HCT116 (cell line): ENCODE results near the gene BTBD9. TPM values are rescaled to one million over a fixed set of nuclear protein-coding genes. Genes with fewer than 3 reads are reported as not detected.

ENCODE experiments used
- ATAC-seq: fragments of 200-7000 bp; cut with Tn5 transposase; 2 replicates; pipeline ENCODE4 v1.9.1; 2020; ENCODE audit warnings: mild to moderate bottlenecking, moderate library complexity
- BruUV-seq: library from RNA; stranded (reverse); fragments of 400-500 nt; replicated peaks from 2 replicates; lab custom pipeline; 2021; lab: Mats Ljungman, UMichigan
- CTCF ChIA-PET: fragments of 300-600 bp; sonication (Branson Sonifier 250); formaldehyde crosslinking; loops from one replicate; lab custom pipeline; 2021; ENCODE audit warnings: antibody characterized with exemption; lab: Charles Lee
- POLR2A ChIA-PET: fragments of 300-600, 350-600 bp; sonication (Branson Sonifier 250); formaldehyde crosslinking; loops from one replicate; lab custom pipeline; 2021; ENCODE audit warnings: antibody characterized with exemption; lab: Charles Lee
- RAD21 ChIA-PET, 2 experiments: fragments of 300-600 bp; sonication (Branson Sonifier 250); formaldehyde crosslinking; loops; one replicate each; lab custom pipeline; 2023; ENCODE audit warnings: low total read pairs in 2 of 2; ENCODE audit not compliant: uncharacterized antibody in 2 of 2, unreplicated experiment in 2 of 2, low non-redundant PET in 1 of 2; lab: Charles Lee
- DNase-seq: peaks from one replicate; pipeline ENCODE4 v3.0.0-alpha.2; 2010; ENCODE audit warnings: low read depth, low spot score
- H2AFZ ChIP-seq: fragments of 200-600 bp; shearing (Covaris generic), sonication (generic); 2 replicates; pipeline ENCODE4 v1.6.1; 2017; ENCODE audit warnings: low read depth, mixed run types, mixed read lengths, antibody characterized with exemption, low read length; ENCODE audit not compliant: poor library complexity, severe bottlenecking
- H3K27ac ChIP-seq: 2 replicates; pipeline ENCODE4 v1.5.1; 2012; ENCODE audit warnings: low read depth, low read length
- H3K27me3 ChIP-seq: fragments of 200-600 bp; sonication (generic); 2 replicates; pipeline ENCODE4 v1.6.1; 2016; ENCODE audit warnings: mixed run types, low read length, mixed read lengths; ENCODE audit not compliant: insufficient read depth
- H3K36me3 ChIP-seq, 2 experiments: fragments of 200-500 bp in 1 of 2; fragments of 200-600 bp in 1 of 2; sonication (Bioruptor generic) in 1 of 2; sonication (generic) in 1 of 2; 2 replicates each; pipeline versions ENCODE4 v1.5.1 to v1.6.1; 2014 to 2016; ENCODE audit warnings: low read length in 2 of 2, inconsistent platforms in 1 of 2, mixed read lengths in 1 of 2, mixed run types in 1 of 2; ENCODE audit not compliant: insufficient read depth in 2 of 2, control insufficient read depth in 1 of 2
- H3K4me1 ChIP-seq, 2 experiments: fragments of 200-600 bp in 1 of 2; sonication (generic) in 1 of 2; 2 replicates each; pipeline versions ENCODE4 v1.5.1 to v1.6.1; 2012 to 2017; ENCODE audit warnings: low read length in 2 of 2, inconsistent platforms in 1 of 2, mild to moderate bottlenecking in 1 of 2, mixed read lengths in 1 of 2, mixed run types in 1 of 2, moderate library complexity in 1 of 2; ENCODE audit not compliant: insufficient read depth in 2 of 2, control insufficient read depth in 1 of 2
- H3K4me2 ChIP-seq: fragments of 200-600 bp; sonication (generic); 2 replicates; pipeline ENCODE4 v1.6.1; 2017; ENCODE audit warnings: mixed run types, low read length, mixed read lengths
- H3K4me3 ChIP-seq, 2 experiments: fragments of 200-600 bp in 1 of 2; sonication (generic) in 1 of 2; replicated peaks in 1 of 2; 2 replicates each; pipeline ENCODE4 v1.5.1; 2011 to 2016; ENCODE audit warnings: low read length in 2 of 2, control low read depth in 1 of 2, low read depth in 1 of 2, mild to moderate bottlenecking in 1 of 2, mixed read lengths in 1 of 2, mixed run types in 1 of 2
- H3K79me2 ChIP-seq: fragments of 200-600 bp; sonication (generic); 2 replicates; pipeline ENCODE4 v1.6.1; 2017; ENCODE audit warnings: mild to moderate bottlenecking, mixed run types, low read length, moderate library complexity, mixed read lengths; ENCODE audit not compliant: insufficient read depth
- H3K9ac ChIP-seq: fragments of 200-600 bp; sonication (generic); 2 replicates; pipeline ENCODE4 v1.6.1; 2016; ENCODE audit warnings: low read length, mixed read lengths
- H3K9me2 ChIP-seq: fragments of 200-600 bp; sonication (generic), shearing (Covaris generic); 2 replicates; pipeline ENCODE4 v1.6.1; 2017; ENCODE audit warnings: mixed run types, mild to moderate bottlenecking, moderate library complexity; ENCODE audit not compliant: insufficient read depth
- H3K9me3 ChIP-seq, 2 experiments: fragments of 200-500 bp in 1 of 2; fragments of 200-600 bp in 1 of 2; sonication (Bioruptor generic) in 1 of 2; sonication (generic) in 1 of 2; 2 replicates each; pipeline ENCODE4 v1.6.1; 2014 to 2017; ENCODE audit warnings: low read length in 2 of 2, mixed read lengths in 2 of 2, inconsistent platforms in 1 of 2, low read depth in 1 of 2, mild to moderate bottlenecking in 1 of 2, mixed run types in 1 of 2, moderate library complexity in 1 of 2; ENCODE audit not compliant: control insufficient read depth in 1 of 2, insufficient read depth in 1 of 2
- H4K20me1 ChIP-seq: fragments of 200-600 bp; sonication (generic), shearing (Covaris generic); 2 replicates; pipeline ENCODE4 v1.6.1; 2017; ENCODE audit warnings: mixed run types, mild to moderate bottlenecking, moderate library complexity; ENCODE audit not compliant: insufficient read depth
- CBX3 ChIP-seq: IDR thresholded peaks from 2 replicates; pipeline ENCODE4 v1.6.1; 2012; ENCODE audit warnings: low read depth
- CEBPB ChIP-seq: IDR thresholded peaks from 2 replicates; pipeline ENCODE4 v1.6.1; 2012; ENCODE audit warnings: low read depth
- EGR1 ChIP-seq: IDR thresholded peaks from 2 replicates; pipeline ENCODE4 v1.6.1; 2012; ENCODE audit warnings: low read depth
- EZH2 ChIP-seq: fragments of 200-600 bp; sonication (generic); IDR thresholded peaks from 2 replicates; pipeline ENCODE4 v1.6.1; 2017; ENCODE audit warnings: antibody characterized with exemption, mixed run types
- EZH2phosphoT487 ChIP-seq: fragments of 200-600 bp; IDR thresholded peaks from 2 replicates; pipeline ENCODE4 v1.6.1; 2018; ENCODE audit warnings: antibody characterized with exemption, borderline replicate concordance
- FOSL1 ChIP-seq: IDR thresholded peaks from 2 replicates; pipeline ENCODE4 v1.6.1; 2012; ENCODE audit warnings: low read depth
- JUND ChIP-seq: IDR thresholded peaks from 2 replicates; pipeline ENCODE4 v1.6.1; 2012
- POLR2AphosphoS5 ChIP-seq: IDR thresholded peaks from 2 replicates; pipeline ENCODE4 v1.6.1; 2011; ENCODE audit warnings: mild to moderate bottlenecking, low read depth, low read length, moderate library complexity
- SIN3A ChIP-seq: IDR thresholded peaks from 2 replicates; pipeline ENCODE4 v1.6.1; 2012; ENCODE audit warnings: low read depth
- SP1 ChIP-seq: IDR thresholded peaks from 2 replicates; pipeline ENCODE4 v1.6.1; 2012; ENCODE audit warnings: low read depth
- SRF ChIP-seq: IDR thresholded peaks from 2 replicates; pipeline ENCODE4 v1.6.1; 2012; ENCODE audit warnings: low read depth
- TCF7L2 ChIP-seq: IDR thresholded peaks from 2 replicates; pipeline ENCODE4 v1.7.0; 2011; ENCODE audit warnings: borderline replicate concordance, inconsistent platforms; ENCODE audit not compliant: insufficient read depth, insufficient read length; ENCODE audit errors: extremely low read depth
- YY1 ChIP-seq: IDR thresholded peaks from 2 replicates; pipeline ENCODE4 v1.6.1; 2011; ENCODE audit warnings: low read length, low read depth, moderate library complexity, mild to moderate bottlenecking; ENCODE audit not compliant: insufficient replicate concordance; ENCODE audit errors: extremely low read depth
- ZFX ChIP-seq: fragments of 450-650 bp; IDR thresholded peaks from 2 replicates; pipeline ENCODE4 v1.6.1; 2017
- ZNF274 ChIP-seq: fragments of 200-500 bp; sonication (Bioruptor generic); IDR thresholded peaks from 2 replicates; pipeline ENCODE4 v1.6.1; 2014; ENCODE audit warnings: mild to moderate bottlenecking, low read depth, low read length, inconsistent platforms
- intact Hi-C: fragments of 100-400 bp; cut with micrococcal nuclease; formaldehyde crosslinking; loops from 2 replicates; pipeline ENCODE4 v1.10.0; 2022
- total RNA-seq: library from RNA; stranded (reverse); gene quantifications from one replicate; pipeline ENCODE4 v1.2.1, GENCODE V29; 2021; ENCODE audit not compliant: unreplicated experiment
- TF ChIP-seq, protein P1 (sequence below): IDR thresholded peaks from 2 replicates; pipeline ENCODE4 v1.6.1; 2012
- TF ChIP-seq, protein P2 (sequence below): IDR thresholded peaks from 2 replicates; pipeline ENCODE4 v1.6.1; 2012; ENCODE audit warnings: low read depth
- TF ChIP-seq, protein P3 (sequence below): IDR thresholded peaks from 2 replicates; pipeline ENCODE4 v1.6.1; 2012
- TF ChIP-seq, protein P4 (sequence below): IDR thresholded peaks from 2 replicates; pipeline ENCODE4 v1.6.1; 2011; ENCODE audit warnings: mild to moderate bottlenecking, low read length, moderate library complexity; ENCODE audit not compliant: insufficient replicate concordance; ENCODE audit errors: extremely low read depth

BTBD9 gene
- total RNA-seq, 1 experiment from 2014 or later: 10.9 TPM

DNA sequence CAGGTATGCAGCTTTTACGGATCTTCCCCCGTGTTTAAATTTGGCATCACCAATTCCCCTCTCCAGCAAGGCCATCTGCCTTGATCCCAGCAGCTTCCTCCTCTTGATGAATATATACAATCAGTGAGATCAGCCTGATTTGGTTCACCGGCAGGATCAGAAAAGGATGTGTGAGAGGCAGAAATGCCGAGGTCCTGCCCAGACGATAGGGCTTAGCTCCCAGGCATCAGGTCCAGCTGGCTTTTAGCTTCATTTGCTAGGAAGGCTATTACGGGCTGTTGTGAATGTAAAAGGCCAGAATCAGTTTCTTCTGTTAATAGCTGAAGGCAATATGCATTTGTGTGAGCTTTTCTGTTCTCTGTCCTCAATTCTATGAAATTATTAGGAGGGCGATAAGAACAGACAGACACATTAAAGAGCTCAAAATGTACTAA lies 372.8 kb downstream of the BTBD9 start (continued):
- TF ChIP-seq, protein P1, sequence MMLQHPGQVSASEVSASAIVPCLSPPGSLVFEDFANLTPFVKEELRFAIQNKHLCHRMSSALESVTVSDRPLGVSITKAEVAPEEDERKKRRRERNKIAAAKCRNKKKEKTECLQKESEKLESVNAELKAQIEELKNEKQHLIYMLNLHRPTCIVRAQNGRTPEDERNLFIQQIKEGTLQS: no peak

DNA sequence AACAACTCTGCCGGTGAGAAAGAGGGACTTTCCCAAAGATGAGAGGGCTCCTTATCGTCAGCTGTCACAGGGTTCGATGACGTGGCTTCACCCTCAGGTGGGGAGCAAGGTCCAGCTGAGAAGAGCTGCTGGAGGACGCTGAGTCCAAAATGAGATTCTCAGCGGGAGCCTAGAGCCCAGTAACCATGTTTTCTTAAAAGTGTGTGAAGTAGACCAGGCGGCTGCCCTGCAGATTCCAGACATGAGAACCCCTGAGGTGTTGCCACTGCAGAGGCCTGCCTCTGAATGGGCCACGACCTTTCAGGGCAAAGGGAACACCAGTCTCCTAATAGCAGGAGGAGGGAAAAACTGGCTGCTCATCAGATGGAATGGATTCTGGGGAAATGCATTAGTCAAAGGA lies 375.1 kb downstream of the BTBD9 start:
- Histone ChIP-seq H3K27me3 (no peaks in the 10 kb centered on the region), H2AFZ (no peak overlapping the region), H4K20me1 (no peaks in the 10 kb centered on the region), H3K4me2 (no peak overlapping the region), H3K79me2 (no peaks in the 10 kb centered on the region), H3K36me3 (no peaks in the 10 kb centered on the region), H3K9ac (no peak overlapping the region), H3K9me3 (no peaks in the 10 kb centered on the region), H3K4me3 (no peak overlapping the region), H3K27ac (no peak overlapping the region), H3K9me2 (no peaks in the 10 kb centered on the region), H3K4me1 (peaks cover 8 to 30% of the 10 kb centered on the region in 2 experiments; a peak in 3 of 4 replicates)
- ATAC-seq (no peak), DNase-seq (no peak)
- BruUV-seq: no TSS peak
- ChIA-PET CTCF (no interaction called here), POLR2A (no interaction called here), RAD21 (no interaction called here)
- intact Hi-C loops: no loop called here
- TF ChIP-seq EZH2 (no peak), ZFX (no peak), ZNF274 (no peak), SP1 (no peak), EZH2phosphoT487 (no peak), SRF (no peak), JUND (no peak), CEBPB (no peak), TCF7L2 (no peak), CBX3 (no peak), POLR2AphosphoS5 (no peak), SIN3A (no peak), EGR1 (no peak), YY1 (no peak), FOSL1 (no peak)
- TF ChIP-seq, protein P2, sequence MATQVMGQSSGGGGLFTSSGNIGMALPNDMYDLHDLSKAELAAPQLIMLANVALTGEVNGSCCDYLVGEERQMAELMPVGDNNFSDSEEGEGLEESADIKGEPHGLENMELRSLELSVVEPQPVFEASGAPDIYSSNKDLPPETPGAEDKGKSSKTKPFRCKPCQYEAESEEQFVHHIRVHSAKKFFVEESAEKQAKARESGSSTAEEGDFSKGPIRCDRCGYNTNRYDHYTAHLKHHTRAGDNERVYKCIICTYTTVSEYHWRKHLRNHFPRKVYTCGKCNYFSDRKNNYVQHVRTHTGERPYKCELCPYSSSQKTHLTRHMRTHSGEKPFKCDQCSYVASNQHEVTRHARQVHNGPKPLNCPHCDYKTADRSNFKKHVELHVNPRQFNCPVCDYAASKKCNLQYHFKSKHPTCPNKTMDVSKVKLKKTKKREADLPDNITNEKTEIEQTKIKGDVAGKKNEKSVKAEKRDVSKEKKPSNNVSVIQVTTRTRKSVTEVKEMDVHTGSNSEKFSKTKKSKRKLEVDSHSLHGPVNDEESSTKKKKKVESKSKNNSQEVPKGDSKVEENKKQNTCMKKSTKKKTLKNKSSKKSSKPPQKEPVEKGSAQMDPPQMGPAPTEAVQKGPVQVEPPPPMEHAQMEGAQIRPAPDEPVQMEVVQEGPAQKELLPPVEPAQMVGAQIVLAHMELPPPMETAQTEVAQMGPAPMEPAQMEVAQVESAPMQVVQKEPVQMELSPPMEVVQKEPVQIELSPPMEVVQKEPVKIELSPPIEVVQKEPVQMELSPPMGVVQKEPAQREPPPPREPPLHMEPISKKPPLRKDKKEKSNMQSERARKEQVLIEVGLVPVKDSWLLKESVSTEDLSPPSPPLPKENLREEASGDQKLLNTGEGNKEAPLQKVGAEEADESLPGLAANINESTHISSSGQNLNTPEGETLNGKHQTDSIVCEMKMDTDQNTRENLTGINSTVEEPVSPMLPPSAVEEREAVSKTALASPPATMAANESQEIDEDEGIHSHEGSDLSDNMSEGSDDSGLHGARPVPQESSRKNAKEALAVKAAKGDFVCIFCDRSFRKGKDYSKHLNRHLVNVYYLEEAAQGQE: no peak
- TF ChIP-seq, protein P3, sequence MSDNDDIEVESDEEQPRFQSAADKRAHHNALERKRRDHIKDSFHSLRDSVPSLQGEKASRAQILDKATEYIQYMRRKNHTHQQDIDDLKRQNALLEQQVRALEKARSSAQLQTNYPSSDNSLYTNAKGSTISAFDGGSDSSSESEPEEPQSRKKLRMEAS: no peak
- TF ChIP-seq, protein P4, sequence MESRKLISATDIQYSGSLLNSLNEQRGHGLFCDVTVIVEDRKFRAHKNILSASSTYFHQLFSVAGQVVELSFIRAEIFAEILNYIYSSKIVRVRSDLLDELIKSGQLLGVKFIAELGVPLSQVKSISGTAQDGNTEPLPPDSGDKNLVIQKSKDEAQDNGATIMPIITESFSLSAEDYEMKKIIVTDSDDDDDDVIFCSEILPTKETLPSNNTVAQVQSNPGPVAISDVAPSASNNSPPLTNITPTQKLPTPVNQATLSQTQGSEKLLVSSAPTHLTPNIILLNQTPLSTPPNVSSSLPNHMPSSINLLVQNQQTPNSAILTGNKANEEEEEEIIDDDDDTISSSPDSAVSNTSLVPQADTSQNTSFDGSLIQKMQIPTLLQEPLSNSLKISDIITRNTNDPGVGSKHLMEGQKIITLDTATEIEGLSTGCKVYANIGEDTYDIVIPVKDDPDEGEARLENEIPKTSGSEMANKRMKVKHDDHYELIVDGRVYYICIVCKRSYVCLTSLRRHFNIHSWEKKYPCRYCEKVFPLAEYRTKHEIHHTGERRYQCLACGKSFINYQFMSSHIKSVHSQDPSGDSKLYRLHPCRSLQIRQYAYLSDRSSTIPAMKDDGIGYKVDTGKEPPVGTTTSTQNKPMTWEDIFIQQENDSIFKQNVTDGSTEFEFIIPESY: no peak
